ENCODE measurements around the gene CYP26C1.
A peak's percentile ranks its signal among the peaks of the same experiment; 100 is the strongest.
"Not testable (repeated sequence)": the region's sequence is repeated elsewhere in the genome, so short reads cannot be mapped to it uniquely, and the experiment has no call there.

Gene CYP26C1

DNA sequence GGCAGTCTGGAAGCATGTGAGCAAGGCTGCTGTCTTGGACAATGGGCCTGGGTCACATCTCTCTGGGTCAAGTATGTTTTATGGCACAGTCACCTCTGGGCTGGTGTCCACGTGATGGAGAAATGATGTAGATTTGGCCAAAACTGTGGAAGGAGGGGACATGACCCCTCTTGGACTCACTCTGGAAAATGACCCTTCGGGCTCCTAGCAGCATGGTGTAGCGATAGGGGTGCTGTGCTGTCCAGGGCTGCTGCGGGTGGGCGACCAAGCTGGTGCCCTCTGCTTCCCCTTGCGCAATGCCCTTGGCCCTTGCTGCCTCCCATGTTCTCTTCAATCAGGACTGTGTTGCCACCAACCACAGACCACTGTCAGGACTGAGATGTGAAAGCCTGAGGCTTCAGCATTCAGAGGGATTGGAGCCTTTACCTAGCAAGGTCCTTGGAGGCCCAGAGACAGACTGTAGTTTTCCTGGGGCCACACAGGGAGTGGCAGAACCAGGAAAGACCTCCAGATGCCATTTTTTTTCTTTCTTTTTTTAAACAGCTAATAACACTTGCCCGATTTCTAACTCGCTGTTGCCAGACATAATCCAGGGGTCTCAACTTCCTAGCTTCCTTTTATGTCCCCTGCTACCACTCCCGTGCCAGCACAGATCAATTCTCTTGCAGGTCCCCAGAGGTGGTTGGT, 19.2 kb downstream of the CYP26C1 start:
- no peak for DNase-seq

DNA sequence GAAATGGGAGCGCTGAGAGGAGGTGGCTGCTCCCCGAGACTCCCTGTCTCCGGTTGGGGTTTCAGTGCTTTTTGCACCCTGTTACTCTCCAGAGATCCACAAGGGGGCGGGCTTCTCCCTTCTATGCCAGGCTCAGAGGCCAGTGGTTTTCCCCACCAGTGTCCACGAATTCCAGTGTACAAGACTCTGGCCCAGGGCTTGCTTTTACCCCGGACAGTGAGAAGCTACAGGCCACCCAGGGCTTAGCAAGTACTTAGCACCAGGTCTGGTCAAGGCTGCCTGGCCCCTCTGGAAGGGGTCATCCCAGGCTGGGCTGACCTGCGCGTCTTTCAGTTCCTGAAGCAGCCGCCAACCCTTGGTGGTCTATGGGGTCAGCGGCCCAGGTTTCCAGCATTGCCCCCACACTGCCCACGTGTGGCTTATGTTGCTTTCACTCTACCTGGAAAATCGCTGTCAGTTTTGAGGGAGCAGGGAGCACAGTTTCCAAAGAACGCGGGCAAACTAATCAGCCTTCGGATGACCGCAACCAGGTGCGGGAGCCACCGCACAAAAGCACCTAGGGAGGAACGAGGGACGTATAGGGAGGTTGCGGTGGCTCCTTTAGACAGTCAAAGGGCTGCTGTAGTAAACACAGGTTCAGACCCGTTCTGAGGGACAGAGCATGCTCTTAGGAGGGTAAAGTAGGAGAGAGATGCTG, 19.9 kb downstream of the CYP26C1 start:
- peak; percentile 9 to 53 for DNase-seq

DNA sequence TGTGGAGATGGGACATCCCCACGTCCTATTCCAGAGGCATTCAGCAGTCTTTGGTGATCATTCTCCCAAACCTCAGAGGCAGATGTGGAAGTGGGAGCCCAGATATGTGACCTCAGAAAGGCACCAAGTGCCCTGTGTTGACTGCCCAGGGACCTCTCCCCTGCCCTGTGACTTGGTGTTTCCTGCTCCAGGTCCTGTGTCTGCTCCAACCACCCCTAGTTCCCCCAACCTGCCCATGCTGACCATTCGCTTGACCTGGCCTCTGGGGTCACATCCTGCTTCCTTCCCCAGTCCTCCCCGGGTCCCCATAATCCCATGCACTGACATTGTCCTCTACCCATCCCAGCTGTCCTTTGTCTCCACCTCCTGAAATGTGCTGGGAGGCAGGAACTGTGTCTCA, 20.7 kb downstream of the CYP26C1 start:
- no peak for DNase-seq

DNA sequence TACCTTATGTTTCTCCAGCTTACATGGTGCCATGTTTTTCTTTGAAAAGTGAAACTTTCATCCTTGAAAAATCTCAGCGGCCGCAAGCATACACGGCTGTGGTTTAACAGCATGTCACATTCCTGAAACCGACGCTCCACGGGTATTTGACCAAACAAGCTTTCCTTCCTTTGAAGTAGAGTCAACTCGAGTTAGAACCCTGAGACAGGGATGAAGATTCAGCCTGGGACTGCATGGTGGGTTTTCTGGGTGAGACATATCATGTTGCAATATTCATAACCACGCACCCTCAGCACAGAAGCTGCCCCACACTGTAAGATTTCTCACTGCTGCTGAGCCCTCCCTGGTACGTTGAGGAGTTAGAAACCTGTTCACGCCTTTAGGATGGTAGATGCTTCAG, 21.2 kb downstream of the CYP26C1 start:
- DNase-seq = no peak

DNA sequence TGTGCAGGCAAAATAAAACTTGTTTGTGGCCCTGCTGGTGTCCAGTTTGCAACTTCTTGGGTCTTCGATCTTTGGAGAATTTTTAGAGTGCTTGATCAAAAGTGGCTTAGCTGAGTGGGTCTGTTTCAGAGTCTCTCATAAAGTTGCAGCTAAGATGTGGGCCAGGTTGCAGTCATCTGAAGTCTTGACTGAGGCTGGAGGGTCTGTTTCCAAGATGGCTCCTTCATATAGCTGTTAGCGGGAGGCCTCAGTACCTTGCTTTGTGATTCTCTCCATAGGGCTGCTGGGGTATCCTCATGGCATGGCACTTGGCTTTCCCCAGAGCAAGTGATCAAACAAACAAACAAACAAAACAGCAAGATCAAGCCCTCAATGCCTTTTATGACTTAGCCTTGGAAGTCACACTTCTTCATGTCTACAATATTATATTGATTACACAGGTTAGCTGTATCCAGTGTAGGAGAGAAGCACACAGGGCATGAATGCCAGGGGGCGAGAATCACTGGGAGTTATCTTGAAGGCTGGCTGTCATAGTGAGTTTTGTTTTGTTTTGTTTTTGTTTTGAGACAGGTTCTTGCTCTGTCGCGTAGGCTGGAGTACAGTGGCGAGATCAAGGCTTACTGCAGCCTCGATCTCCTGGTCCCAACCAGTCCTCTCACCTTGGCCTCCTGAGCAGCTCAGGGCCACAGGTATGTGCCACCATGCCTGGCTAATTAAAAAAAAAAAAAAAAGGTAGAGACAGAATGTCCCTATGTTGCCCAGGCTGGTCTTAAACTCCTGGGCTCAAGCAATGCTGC, 23.3 kb downstream of the CYP26C1 start:
- DNase-seq = no peak

DNA sequence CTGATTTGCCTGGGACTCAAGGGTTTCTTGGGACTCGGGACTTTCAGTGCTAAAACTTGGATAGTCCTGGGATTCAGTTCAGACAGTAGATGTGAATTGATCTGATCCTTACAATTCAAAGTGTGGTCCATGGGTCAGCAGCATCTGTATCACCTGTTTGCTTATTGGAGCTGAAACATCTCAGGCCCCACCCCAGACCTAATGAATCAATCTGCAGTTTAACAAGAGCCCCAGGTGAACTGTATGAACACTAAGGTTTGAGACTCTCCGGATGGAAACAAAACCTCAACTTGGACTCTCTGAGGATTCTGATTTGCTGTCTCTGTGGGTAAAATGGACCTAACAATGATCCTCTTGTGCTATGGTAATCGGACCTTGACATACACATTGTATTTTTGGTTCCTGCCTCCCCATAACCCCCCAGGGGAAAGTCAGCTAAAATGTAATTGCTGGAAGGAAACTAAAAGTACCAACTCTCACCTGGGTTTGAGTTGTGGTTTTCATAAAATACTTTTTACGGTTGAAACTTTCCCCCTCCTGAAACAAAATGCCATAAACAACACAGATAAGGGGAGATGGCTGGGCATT, 24.8 kb downstream of the CYP26C1 start:
- no peak for DNase-seq

DNA sequence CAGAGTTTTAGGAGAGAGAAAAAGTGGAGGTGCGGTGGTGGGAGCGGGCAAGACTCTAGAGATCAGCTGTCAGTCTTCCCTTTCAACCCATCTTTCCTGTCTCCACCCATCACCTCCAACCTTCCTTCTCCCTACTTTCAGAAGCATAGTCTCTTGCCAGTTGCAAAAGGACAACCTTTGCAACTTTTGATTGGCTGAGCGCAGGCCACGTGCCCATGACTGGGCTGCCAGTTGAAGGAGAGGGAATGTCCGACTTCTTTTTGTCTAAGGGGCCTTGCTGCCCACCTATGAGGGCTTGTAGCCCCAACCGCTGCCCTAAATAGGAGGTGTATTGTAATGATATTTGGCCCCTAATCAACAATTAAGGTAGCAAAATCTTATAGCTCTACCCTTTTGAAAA, 25.7 kb downstream of the CYP26C1 start:
- DNase-seq = no peak

DNA sequence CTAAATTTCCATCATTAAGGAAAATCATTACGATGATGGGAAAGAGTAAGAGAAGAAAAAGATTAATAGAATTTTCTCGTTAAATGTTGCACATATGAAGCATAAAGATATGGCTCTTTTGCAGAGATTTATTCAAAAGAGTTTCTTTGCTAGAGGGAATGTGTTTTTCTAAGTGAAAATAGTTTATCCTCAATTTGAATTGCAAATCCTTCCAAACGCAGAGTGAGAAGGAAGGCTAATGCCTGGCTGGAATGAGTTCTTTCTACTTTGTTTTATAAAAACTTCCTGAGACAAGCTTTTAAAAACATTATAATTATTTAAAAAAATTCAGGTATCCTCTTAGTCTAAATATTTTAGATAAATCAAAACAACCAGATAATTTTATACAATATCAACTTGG, 27.2 kb downstream of the CYP26C1 start:
- no peak for DNase-seq

DNA sequence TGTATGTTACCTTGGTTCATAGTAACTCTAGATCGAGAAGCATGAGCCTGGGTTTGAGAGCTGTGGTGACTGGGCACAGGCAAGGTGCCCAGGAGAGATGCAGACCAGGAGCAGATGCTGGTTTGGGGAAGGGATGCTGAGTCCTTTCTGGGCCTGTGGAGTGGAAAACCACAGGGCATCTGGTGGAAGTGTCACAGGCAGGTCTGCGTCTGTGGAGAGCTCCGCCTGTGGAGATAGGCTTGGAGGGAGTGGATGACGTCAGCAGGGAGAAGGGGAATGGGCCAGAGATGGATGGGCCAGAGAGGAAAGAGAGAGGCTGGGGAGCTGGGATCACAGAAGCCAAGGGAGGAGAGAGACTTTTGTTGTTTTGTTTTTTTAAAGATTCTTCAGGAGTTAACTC, 27.9 kb downstream of the CYP26C1 start:
- no peak for DNase-seq

DNA sequence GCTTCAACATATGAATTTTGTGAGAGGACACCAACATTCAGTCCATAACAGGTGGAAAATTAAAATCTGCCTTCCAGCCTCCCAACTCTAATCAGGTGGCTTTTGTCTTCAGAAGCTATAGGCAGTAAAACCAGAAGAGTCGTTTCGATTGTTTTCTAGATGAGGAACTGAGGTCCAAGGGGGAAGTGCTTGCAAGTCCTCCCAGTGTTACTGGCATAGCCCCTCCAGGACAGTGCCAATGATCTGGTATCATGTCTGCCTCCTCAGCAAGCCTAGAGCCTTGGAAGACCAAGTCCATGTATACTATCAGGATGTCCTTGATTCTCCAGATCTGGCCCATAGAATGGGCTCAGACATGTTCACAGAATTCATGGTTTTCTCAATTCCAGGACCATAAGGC, 30.0 kb downstream of the CYP26C1 start:
- DNase-seq = no peak

DNA sequence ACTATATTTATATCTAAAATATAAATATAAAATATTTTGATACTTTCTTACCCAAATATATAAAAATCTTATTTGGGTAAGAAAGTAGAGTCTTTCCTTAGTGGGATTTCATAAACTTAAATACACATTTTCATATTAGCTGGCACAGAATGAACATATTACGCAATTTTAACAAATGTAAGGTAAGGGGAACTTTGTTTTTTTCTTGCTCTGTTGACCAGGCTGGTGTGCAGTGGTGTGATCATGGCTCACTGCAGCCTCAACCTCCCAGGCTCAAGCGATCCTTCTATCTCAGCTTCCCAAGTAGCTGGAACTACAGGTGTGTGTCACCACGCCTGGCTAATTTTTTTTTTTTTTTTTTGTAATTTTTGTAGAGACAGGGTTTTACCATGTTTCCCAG, 31.4 kb downstream of the CYP26C1 start:
- no peak for DNase-seq

DNA sequence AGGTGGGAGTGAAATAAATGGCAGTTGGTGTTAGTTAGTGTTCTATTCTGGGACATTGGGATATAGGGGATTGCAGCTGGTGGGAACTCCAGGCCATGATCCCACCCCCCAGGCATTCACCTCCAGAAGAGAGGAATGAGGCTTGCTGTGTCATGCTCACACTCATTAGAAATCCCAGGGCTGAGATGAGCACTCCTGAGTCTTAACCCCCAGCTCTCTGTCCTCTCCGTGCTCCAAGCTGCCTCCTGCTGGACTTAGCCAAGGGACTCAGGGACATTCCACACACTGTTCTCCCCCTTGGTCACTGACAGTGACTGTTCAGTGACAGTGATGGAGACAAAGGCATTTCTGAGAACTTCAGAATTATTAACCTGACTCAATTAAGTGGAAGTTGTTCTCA, 34.6 kb downstream of the CYP26C1 start:
- no peak for DNase-seq

DNA sequence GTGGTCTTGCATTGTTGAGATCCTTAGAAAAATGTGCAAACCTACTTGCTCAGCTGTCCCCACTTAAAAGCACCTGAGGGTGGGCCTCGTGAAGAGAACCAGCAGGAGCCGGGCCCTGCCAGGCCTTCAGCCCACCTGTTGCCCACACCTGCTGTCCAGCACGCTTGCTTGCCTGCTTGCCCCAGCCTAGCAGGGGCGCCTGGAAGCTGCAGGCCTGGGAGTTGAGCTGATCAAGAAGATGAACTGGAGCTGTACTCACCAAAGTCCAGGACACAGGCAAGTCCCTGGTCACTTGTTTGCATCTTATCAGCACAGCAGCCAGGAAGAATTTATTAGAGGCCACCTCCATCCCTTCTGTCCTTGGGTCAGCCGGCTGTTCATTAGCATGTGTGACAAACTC, 36.3 kb downstream of the CYP26C1 start:
- DNase-seq = no peak

DNA sequence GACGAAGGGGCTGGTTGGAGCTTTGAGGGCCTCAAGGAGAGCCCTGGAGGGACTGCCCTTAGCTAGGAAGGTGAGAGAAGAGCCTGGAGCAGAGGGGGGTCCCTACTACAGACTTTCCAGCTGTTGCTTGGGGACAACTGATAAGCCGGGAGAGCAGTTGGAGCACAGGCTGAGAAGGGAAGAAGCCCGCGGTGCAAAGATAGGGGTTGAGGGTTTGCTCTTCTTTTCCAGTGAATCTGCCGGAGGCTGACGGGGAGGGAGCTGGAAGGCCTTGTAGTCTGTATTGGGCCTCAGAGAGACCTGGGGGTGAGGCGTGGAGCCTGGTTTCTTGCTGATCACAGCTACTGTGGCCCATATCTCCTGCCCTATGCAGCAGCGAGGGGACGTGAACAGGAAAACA, 36.8 kb downstream of the CYP26C1 start:
- no peak for DNase-seq

DNA sequence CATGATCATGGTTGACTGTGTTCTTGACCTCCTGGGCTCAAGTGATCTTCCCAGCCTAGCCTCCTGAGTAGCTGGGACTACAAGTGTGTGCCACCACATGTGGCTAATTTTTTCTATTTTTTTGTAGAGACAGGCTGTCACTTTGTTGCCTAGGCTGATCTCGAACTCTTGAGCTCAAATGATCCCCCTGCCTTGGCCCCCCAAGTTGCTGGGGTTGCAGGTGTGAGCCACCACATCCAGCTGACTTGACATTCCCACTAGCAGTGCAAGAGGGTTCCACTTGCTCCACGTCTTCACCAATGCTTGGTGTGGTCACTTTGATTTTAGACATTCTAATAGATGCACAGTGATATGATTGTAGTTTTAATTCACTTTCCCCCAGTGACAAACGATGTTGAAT, 38.2 kb downstream of the CYP26C1 start:
- no peak for DNase-seq

DNA sequence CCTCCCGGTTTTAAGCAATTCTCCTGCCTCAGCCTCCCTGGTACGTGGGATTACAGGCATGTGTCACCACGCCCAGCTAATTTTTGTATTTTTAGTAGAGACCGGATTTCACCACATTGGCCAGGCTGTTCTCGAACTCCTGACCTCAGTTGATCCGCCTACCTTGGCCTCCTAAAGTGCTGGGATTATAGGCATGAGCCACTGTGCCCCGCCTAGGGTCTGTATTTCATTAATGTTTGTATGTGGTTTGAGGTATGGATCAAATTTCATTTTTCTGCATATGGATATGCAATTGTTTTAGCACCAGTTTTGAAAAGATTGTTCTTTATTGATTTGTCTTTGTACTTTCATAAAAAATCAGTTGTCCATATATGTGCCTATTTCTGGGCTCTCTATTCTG, 39.1 kb downstream of the CYP26C1 start:
- peak in 1 of 2 experiments; percentile 2 for DNase-seq

DNA sequence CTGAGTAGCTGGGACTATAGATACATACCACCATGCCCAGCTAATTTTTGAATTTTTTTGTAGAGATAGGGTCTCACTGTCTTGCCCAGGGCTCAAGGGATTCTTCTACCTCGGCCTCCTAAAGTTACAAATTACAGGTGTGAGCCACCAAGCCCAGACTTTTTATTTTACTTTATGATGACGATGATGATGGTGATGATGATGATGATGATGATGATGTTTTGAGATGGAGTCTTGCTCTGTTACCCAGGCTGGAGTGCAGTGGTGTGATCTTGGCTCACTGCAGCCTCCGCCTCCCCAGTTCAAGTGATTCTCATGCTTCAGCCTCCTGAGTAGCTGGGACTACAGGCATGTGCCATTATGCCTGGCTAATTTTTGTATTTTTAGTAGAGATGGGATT, 40.5 kb downstream of the CYP26C1 start:
- not testable (repeated sequence) for DNase-seq

DNA sequence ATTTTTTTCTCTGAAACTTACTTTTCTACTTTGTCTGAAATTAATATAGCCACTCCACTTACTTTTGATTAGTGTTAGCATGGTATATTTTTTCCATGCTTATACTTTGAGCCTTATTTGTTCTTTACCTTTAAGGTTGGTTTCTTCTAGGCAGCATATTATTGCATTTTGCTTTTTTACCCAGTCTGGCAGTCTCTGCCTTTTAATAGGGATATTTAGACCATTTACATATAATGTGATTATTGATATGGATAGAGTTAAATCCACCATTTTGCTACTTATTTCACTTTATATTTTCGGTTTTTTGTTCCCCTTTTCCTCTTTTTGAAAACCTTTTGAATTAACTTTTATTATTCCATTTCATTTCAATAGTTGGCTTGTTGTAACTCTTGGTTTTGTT, 43.4 kb downstream of the CYP26C1 start:
- DNase-seq = no peak

DNA sequence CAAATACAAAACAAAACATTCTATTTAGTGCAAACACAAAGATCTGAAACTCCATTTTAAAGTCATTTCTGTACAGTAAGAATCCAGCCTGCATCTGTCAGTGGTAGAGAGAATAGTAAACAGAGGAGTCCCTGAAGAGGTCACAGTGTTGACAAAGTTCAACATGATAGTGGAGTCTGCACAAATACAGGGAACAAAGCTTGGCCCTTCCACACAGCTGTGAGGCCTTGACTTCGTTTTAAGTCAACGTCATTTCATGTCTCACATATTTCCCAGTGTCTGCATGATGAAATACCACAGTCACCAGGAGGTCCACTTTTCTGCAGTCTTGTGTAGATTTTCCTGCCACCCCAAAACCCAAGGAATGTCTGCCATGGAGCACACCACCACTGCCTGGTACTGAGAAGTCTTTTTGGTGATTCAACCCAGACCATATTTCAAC, 46.1 kb downstream of the CYP26C1 start:
- DNase-seq = peak in 1 of 2 experiments; percentile 3

DNA sequence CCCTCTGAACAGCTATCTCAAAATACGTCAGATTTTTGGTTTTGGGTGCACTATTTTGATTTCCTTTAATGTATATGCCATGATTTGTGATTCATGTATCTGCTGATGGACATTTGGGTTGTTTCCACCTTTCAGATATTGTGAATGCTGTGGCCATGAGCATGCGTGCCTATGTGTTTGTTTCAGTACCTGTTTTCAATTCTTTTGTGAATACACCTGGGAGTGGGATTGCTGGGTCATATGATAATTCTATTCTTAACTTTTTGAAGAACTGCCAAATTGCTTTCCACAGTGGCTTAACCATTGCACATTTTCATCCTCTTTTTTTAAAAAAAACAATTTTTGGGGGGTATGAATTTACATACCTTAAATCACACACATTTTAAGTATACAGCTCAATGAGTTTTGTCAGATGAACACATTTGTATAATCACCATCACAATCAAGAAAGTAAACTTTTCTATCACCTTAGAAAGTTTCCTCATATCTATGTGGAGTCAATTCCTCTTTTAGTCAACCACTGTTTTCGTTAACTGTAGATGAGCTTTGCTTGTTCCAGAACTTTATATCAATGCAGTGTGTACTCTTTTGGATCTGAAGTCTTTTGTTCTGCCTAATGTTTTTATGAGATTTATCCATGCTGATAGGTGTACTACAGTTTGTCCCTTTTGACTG, 50.0 kb downstream of the CYP26C1 start:
- no peak for DNase-seq

DNA sequence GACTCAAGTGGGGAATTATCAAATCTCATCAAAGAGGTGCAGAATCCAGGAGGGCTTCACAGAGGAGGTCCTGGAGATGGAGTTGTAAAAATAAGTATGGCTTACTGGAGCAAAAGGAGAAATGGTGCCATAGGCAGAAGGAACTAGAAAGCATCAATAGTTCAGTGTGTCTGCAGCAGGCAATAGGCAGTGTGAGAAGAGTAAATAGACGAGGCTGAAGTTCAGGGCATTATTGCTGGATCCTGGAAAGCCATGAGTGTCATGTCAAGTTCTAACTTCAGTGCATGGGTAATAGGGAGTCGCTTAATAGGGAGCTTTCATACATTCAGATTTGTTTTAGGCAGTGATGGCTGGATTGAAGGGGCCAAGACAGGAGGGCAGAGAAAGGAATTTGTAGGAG, 52.4 kb downstream of the CYP26C1 start:
- DNase-seq = no peak

DNA sequence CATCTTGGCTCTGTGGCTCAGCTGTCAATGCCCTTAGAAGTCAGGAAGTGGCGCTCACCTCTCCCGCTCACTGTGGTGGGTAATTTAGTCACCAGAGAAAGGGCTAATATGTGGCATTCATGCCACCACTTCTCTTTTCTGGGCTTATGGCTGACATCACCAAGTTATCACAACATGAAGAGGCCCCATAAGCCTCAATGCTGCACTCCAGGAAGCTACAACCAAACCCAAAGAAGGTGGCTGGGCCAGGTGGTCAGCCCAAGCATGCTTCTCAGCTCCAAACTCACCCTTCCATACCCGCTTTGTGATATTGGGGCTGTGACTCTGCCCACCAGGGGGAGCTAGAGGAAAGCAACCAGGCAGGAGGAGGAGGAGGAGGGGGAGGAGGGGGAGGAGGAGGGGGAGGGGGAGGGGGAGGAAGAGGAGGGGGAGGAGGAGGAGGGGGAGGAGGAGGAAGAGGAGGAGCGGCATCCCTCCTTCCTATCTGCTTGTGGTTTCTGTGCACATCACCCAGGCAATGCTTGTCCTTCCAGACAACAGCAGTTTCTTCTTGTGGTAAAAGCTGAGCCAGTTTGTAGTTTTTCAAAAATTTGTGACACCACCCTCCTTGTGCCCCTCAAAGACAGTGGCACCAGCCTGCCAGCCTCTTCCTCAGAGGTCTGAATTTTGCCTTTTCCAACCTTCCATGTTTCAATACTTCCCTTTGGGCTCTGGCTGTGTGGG, 55.2 kb downstream of the CYP26C1 start:
- DNase-seq = peak; percentile 1 to 68
